HG03571 (cell line): ENCODE data around the gene MRLN.
"Not testable (repeated sequence)": the region's sequence is repeated elsewhere in the genome, so short reads cannot be mapped to it uniquely, and the experiment has no call there.

ENCODE experiments used
- ATAC-seq: cut with Tn5 transposase; IDR thresholded peaks from one replicate; pipeline ENCODE4 v1.9.1; 2021; ENCODE audit not compliant: unreplicated experiment

The MRLN gene

DNA sequence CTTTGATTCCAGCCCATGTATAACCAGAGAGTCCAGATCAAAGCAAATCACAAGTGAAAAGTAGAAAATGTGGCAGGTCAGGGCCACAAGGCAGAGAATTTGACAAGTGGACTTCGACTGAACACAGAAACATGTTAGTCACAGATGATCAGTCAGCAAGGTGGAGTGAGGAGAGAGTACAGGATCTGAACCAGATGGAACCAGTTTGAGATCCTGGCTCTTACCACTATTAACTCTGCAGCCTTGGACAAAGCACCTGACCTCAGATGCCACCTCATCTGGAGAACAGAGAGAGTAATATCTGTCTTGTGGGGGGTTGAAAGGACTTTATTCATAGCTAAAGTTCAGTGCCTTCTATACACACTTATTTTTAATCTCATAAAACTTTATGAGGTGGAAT lies 4.4 kb downstream of the MRLN start:
- no peak for ATAC-seq

DNA sequence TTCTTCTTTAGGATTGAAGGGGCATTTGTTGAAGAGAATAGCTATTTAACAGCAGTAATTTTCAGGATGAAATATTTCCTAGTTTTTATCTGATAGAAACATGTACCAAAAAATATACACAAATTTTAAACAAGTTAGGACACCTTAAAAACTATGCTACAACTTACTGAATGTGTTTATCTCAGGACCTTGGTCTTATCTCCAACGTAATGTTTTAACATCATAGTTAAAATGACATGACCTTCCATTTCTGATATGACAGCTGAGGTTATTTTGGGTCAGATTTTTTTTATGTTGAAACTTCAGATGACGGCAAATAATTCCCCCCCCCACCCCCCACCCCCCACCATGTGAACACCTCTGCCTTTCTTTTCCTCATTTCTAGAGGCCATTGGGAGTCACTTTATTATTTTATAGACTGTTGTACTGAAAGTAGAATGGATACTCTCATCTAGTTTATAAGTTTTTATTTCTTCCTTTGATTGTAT lies 8.0 kb downstream of the MRLN start:
- no peak for ATAC-seq

DNA sequence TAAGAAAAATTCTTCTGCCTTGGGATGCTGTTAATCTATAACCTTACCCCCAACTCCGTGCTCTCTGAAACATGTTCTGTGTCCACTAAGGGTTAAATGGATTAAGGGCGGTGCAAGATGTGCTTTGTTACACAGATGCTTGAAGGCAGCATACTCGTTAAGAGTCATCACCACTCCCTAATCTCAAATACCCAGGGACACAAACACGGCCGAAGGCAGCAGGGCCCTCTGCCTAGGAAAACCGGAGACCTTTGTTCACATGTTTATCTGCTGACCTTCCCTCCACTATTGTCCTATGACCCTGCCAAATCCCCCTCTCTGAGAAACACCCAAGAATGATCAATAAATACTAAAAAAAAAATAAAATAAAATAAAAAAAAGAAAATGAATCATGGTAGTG lies 8.5 kb downstream of the MRLN start:
- not testable (repeated sequence) for ATAC-seq

DNA sequence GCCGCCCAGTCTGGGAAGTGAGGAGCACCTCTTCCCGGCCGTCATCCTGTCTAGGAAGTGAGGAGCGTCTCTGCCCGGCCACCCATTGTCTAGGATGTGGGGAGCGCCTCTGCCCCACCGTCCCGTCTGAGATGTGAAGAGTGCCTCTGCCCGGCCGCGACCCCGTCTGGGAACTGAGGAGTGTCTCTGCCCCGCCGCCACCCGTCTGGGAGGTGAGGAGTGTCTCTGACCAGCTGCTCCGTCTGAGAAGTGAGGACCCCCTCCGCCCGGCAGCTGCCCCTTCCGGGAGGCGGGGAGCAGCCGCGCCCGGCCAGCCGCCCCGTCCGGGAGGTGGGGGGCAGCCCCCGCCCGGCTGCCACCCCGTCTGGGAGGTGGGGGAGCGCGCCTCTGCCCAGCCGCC lies 9.1 kb downstream of the MRLN start:
- not testable (repeated sequence) for ATAC-seq

DNA sequence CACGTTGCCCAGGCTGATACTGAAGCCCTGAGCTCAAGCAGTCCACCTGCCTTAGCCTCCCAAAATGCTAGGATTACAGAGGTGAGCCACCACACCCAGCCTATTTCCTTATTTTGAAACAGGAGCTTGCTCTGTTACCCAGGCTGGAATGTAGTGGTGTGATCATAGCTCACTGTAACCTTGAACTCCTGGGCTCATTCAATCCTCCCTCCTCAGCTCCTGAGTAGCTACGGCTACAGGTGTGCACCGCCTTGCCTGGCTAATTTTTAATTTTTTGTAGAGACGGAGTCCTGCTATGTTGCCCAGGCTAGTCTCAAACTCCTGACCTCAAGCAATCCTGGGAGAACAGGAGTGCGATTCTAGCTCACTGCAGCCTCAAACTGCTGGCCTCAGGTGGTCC lies 11.7 kb downstream of the MRLN start:
- no peak for ATAC-seq

DNA sequence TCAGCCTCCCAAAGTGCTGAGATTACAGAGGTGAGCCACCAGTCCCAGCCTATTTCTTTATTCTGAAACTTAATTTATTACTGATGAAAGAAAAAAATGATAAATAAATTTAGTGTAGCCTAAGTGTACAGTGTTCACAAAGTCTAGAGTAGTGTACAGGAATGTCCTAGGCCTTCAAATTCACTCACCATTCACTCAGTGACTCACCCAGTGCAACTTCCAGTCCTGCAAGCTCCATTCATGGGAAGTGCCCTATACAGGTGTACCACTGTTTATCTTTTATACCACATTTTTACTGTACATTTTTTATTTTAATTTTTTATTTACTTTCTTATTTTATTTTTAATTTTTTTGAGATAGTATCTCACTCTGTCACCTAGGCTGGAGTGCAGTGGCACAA lies 12.2 kb downstream of the MRLN start:
- no peak for ATAC-seq

DNA sequence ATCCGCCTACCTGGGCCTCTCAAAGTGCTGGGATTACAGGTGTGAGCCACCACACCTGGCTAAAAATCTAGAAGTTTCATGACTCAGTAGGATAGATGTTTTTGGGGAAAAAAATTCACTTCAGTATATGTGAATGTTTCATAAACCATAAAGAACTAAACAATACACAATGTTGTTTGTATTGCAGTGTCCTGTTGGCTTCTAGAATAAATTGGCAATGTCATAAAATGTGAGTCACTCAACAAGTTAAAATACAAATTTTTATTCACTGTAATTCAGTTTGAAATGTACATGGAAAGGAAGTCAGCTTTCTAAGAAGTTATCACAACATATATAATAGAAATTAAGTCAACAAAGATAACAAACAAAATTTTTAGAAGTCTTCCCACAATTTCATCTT lies 16.5 kb downstream of the MRLN start:
- ATAC-seq = no peak

DNA sequence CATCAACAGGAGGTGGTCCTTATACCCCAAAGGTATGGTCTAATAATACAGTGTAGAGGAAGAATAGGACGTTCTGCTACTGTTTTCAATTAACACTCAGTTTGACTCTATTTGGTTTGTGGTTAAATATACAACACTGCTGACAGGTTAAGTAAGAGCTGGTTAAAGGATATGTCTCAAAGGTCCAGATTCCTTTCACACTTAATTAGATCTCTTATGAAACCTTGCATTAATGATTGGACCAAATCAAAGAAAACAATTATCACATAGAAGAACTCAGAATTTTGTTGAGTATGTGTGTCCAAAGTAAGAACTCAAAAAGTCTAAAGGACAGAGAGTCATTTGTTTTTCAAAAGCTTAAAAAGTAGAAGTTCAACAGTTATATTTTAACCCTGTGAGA lies 18.0 kb downstream of the MRLN start:
- ATAC-seq = no peak

DNA sequence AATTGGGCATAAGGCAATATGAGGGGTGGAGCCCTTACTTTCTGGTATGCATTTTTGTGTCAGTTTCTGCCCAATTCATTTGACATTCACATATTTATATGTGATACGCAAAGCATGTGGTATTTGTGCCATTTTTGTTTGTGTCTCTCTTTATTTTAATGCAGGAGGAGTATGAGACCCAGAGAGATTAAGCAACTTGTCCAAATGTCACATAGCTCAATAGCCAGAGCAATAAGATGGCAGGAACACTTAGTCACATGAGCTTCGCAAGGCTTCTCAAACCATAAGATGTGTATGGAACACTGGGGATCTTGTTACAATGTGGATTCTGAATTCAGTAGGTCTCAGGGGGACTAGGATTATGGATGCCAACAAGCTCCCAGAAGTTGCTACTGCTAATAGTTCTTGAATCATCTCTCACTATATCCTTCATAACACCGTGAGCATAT lies 19.2 kb downstream of the MRLN start:
- no peak for ATAC-seq

DNA sequence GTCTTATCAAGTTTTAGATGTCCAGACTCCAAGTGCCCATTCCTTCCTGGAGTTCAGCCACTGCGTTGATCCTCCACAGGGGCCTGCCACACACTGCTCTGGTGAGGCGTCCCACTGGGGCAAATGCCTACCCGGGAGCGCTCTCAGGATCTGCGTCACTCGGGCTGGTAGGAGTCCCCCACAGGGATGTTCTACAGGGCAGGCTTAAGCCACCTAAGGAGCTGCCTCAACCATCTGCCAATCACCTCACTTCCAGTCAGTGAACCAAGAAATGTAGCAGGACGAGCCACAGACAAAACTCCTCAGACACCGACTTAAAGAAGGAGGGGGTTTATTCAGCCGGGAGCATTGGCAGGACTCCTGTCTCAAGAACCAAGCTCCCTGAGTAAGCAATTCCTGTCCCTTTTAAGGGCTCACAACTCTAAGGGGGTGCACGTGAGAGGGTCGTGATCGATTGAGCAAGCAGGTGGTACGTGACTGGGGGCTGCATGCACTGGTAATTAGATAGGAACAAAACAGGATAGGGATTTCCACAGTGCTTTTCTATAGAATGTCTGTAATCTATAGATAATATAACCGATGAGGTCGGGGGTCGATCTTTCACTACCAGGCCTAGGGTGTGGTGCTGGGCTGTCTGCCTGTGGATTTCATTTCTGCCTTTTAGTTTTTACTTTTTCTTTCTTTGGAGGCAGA lies 19.8 kb downstream of the MRLN start:
- ATAC-seq = not testable (repeated sequence)

DNA sequence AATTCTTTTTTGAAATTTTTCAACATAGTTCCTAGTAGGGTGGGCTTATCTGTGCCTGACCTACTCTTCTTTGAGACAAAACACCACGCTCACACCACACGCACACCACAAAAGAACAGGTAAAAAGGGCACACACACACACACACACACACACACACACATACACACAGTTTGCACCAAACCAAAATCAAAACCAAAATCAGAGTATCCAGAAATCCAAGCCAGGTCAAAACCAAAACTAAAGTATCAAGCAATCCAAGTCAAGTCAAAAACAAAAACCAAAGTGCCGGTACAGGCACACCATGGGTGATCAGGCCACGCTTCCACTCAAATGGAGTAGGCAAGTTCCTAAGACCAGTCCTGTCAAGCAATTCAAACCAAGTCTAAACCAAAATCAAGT lies 20.4 kb downstream of the MRLN start:
- not testable (repeated sequence) for ATAC-seq

DNA sequence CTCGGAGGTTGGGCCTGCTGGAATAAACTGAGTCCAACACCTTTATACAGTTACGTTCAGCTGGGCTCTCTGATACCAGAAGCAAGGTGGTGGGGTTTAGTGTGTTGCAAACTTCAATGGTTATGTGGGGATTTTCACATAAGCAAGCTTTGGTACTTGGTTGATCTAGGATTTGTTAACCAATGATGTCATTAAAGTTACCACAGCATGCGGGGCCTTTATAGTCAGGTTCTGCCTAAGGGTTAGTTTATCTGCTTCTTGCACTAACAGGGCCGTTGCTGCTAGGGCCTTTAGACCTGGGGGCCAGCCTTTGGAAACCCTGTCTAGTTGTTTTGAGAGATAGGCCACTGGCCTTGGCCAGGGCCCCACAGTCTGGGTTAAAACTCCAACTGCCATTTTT lies 24.1 kb downstream of the MRLN start:
- not testable (repeated sequence) for ATAC-seq

DNA sequence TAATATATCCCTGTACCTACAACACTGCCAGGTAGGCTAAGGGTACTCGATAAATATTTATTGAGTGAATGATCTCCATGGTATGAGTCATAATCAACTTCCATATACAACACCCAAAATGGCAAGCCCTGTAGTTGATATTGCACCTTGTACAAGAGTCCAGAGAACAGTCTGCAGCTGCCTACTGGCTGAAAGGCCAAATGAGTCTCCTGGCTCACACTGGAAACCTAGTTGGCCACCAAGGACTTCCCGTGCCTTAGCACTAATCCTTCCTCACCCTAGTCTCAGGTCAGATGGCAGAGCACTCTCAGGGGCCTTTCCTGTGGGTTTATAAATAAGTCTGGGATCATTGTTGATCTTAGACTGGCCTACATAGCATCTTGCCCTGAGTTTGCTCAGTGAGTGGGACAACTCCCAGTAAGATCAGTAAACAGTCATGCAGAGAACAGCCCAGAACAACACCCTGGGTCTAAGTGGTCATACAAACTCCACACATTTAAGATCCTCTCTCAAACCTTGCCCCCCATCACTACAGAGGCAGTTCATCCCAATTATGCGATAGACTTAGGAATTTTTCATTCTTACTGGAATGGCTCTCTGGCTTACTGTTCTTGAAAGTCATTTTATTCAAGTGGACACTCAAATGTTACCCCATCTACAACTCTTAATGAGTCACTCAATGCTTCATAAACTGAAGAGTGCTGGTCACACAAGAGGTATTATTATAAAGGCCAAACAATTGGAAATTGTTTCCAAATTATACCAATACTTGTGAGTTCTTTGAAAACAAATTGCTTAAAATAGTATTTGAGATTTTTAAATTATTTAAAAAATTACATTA lies 28.9 kb downstream of the MRLN start:
- ATAC-seq = no peak

DNA sequence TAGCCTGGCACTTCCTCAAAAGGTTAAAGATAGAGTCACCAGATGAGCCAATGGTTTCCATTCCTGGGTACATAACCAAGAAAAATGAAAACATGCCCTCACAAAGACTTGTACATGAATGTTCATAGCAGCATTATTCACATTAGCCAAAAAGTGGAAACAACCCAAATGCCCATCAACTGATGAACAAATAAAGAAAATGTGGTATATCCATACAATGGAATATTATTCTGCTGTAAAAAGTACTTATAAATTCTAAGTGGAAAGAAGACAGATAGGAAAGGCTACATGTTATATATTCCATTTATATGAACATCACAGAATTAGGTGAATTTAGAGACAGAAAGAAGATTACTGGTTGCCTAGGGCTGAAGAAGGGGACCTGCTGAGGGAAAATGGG lies 32.9 kb downstream of the MRLN start:
- no peak for ATAC-seq

DNA sequence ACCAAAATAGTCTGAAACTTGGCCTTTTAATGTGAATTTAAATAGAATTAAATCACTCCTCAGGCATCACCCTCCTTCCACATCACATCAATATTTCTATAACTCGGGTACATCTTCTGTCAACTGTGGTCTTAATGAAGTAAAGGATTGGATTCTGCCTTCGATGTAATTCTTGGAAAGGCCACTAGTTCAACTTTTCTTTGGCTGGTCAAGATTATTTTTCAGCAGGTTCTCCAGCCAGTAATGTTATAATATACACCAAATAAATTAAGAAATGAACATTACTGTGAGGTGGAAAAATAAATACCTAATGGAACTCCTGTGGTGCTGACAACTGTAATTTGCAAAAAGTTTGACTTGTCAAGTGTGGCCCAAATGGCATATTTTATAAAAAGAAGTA lies 33.9 kb downstream of the MRLN start:
- ATAC-seq = no peak

DNA sequence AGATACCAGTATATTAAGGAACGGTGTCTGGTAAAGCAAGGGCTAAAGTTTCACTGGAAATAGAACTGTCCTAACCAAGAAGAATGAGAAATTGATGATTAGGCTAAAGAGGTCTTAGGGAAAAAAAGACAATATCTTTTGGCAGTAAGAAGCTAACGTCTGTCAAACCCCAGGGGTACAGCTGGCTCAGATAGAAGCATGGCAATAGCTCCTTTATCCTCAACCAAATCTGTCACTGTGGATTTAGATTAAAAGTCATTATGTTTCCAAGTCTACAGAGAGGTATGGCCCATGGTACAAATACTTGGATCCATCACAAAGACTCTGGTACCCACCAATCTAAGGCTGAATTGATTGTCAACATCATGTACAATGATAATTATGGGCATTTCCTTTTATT lies 35.0 kb downstream of the MRLN start:
- no peak for ATAC-seq

DNA sequence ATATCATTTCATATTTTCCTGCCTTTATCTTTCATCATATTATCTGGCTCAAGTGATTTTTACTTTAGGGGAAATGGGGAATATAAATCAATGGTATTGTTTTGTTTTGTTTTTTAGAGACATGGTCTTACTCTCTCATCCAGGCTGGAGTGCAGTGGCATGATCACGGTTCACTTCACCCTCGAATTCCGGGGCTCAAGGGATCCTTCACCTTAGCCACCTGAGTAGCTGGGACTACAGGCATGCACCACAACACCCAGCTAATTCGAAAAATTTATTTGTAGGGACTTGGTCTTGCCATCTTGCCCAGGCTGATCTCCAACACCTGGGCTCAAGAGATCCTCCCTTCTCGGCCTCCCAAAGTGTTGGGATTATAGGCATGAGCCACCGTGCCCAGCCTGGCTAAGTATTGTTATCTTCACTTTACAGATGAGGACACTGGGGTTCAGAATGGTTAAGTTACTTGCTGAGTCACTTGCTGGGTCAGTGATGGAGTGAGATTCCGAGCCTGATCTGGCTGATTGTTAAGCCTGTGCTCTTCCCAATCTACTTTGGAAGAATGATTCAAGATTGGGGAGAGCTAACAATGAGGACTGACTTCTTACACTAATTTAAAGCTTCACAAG lies 39.9 kb downstream of the MRLN start:
- no peak for ATAC-seq

DNA sequence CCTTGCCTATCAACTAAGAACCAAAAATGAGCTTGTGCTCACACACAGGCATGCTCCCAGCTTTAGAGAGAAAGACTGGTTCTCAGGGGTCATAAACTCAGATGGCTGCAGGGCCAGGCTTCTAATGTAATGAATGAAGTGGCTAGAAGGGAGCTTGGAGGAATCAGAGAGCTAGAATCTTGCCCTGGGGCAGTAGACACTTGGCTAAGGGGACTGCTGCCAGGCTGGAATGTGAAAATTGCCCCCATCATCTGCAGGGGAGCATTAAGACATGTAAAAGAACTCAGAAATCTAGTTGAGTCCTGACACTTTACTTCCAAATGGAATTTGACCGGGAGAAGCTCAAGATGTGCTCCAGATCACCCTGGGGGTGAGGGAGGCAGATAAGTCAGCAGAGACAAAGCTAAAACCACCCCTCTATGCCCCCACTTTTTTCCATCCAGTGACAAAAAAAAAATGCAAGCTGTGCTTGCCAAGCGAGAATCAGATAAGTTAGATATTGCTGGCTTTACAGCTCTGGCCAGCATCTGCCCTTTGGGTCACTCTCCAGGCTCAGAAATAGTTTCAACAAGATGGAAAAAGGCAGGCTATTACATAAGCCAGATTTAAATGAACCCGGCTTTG lies 41.3 kb downstream of the MRLN start:
- ATAC-seq = no peak

DNA sequence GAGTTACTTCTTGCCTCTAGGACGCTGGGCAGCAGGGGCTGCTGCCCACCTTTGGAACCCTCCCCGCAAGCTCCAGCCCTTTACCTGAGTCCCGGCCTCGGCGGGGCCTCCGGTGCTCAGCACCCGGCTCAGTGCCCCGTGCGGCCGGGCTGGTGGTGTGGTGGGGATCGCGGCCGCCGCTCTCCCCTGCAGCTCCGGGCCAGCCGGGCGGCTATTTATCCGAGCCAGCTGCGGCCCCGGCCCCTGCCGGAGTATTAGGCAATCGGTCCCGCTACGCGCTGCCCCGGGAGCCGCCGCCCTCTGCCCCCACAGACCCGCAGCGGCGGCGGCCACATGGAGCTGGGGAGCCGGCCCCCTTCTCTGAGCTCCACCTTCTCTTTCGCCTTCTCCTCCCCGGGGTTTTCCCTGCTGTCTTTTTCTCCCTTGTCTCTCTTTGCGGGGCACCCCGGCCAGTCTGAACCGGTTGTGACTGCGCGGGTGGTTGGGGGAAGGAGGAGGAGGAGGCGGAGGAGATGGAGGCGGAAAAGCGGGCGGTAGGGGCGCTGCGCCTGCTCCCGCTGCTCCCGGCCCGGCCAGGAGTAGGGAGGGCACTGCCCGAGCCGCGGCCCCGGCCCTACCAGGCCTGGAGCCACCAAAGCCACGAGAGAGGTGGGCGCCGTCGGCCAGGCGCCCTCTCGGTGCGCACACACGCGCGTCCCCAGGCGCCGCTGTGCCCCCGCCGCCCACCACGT lies 43.7 kb downstream of the MRLN start, which contains the start of gene SLC16A9:
SLC16A9 (minus strand) TSS at position 456 of the 731 bp plus-strand sequence. CDS start 25,559 bp downstream, outside the sequence.
- peak; percentile 87 for ATAC-seq

DNA sequence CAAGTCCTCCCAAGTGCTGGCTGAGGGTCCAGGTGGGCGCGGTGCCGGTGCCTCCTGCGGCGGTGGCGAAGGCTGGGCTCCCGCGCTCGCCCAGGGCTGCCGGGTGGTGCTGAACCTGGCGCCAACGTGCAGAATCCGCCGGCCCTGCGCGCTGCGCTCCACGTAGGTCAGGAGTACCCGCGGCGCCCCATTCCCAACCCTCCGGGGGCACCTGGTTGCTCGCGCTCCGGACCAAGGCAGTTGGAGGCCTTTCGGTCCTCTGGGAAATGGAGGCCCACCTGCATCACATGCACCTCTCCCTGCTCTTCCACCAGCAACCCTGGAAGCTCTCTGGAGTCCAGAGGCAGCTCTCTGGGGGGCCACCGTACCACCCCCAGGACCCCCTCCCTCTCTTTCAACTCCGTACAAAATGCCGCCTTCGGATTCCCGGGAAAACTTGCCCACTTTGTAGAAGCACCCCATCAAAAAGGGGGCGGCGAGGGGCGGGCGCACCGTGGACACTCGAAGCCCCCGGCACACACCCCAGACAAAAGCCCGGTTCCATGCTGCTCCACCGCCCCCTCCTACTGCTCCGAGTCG lies 44.4 kb downstream of the MRLN start:
- peak; percentile 8 for ATAC-seq
